GM23338 (cell line): ENCODE measurements around the gene EMC9. TPM values are rescaled to one million over a fixed set of nuclear protein-coding genes. Genes with fewer than 3 reads are reported as not detected.

Experiments used
- ATAC-seq: fragments of 200-7000 bp; cut with Tn5 transposase; 3 replicates; pipeline ENCODE4 v1.9.1; 2020
- DNase-seq: peaks from one replicate; pipeline ENCODE4 v3.0.0-alpha.2; 2015; ENCODE audit warnings: low spot score
- H2AFZ ChIP-seq: fragments of 200-600 bp; sonication (generic); 2 replicates; pipeline ENCODE4 v1.8.0; 2016; ENCODE audit warnings: antibody characterized with exemption, mild to moderate bottlenecking, moderate library complexity
- H3F3A ChIP-seq: fragments of 200-600 bp; sonication (generic); replicated peaks from 2 replicates; pipeline ENCODE4 v1.8.0; 2017; ENCODE audit warnings: antibody characterized with exemption, mixed run types, low read depth
- H3K27ac ChIP-seq: fragments of 200-600 bp; sonication (generic); 2 replicates; pipeline ENCODE4 v1.6.1; 2016; ENCODE audit warnings: low read depth
- H3K27me3 ChIP-seq: fragments of 200-600 bp; sonication (generic); 2 replicates; pipeline ENCODE4 v1.8.0; 2016; ENCODE audit warnings: mild to moderate bottlenecking, mixed run types, moderate library complexity; ENCODE audit not compliant: insufficient read depth
- H3K36me3 ChIP-seq: fragments of 200-600 bp; sonication (generic); 2 replicates; pipeline ENCODE4 v1.8.0; 2016; ENCODE audit warnings: mild to moderate bottlenecking; ENCODE audit not compliant: insufficient read depth
- H3K4me1 ChIP-seq: fragments of 200-600 bp; sonication (generic); 2 replicates; pipeline ENCODE4 v1.8.0; 2016; ENCODE audit warnings: mild to moderate bottlenecking, moderate library complexity; ENCODE audit not compliant: insufficient read depth
- H3K4me2 ChIP-seq: fragments of 200-600 bp; sonication (generic); 2 replicates; pipeline ENCODE4 v1.7.1; 2017; ENCODE audit warnings: mixed run types
- H3K4me3 ChIP-seq: fragments of 200-600 bp; sonication (generic); 2 replicates; pipeline ENCODE4 v1.6.1; 2016; ENCODE audit warnings: mixed run types
- H3K79me2 ChIP-seq: fragments of 200-600 bp; sonication (generic); replicated peaks from 2 replicates; pipeline ENCODE4 v1.8.0; 2017; ENCODE audit warnings: mild to moderate bottlenecking; ENCODE audit not compliant: insufficient read depth
- H3K9me2 ChIP-seq: fragments of 200-600 bp; sonication (generic); 2 replicates; pipeline ENCODE4 v1.8.0; 2017; ENCODE audit not compliant: insufficient read depth
- H4K20me1 ChIP-seq: fragments of 200-600 bp; sonication (generic); replicated peaks from 2 replicates; pipeline ENCODE4 v1.8.0; 2017; ENCODE audit warnings: mild to moderate bottlenecking; ENCODE audit not compliant: insufficient read depth
- H3K27ac Mint-ChIP-seq: 2 replicates; pipeline ENCODE4 v1.8.0; 2020; ENCODE audit warnings: inconsistent platforms, mild to moderate bottlenecking, moderate library complexity, mixed read lengths
- H3K27me3 Mint-ChIP-seq: 3 replicates; pipeline ENCODE4 v1.8.0; 2022; ENCODE audit warnings: low read depth, mild to moderate bottlenecking, moderate library complexity, mixed read lengths, inconsistent platforms; ENCODE audit not compliant: insufficient read depth, poor library complexity
- H3K36me3 Mint-ChIP-seq: 3 replicates; pipeline ENCODE4 v1.8.0; 2021; ENCODE audit warnings: low read depth, mild to moderate bottlenecking, inconsistent platforms, moderate library complexity, mixed read lengths
- H3K4me1 Mint-ChIP-seq: 3 replicates; pipeline ENCODE4 v1.8.0; 2020; ENCODE audit warnings: mild to moderate bottlenecking, inconsistent platforms, mixed read lengths
- H3K4me3 Mint-ChIP-seq: 3 replicates; pipeline ENCODE4 v1.8.0; 2021; ENCODE audit warnings: moderate library complexity, mild to moderate bottlenecking, inconsistent platforms, mixed read lengths
- H3K9me3 Mint-ChIP-seq: 3 replicates; pipeline ENCODE4 v1.8.0; 2020; ENCODE audit warnings: moderate library complexity, mild to moderate bottlenecking, inconsistent platforms, mixed read lengths
- CREB1 ChIP-seq: fragments of 250-450 bp; sonication (Bioruptor Pico); IDR thresholded peaks from 2 replicates; pipeline ENCODE4 v1.5.0; 2020; ENCODE audit warnings: low read depth, mild to moderate bottlenecking, moderate library complexity
- NANOG ChIP-seq: IDR thresholded peaks from 2 replicates; pipeline ENCODE4 v1.6.1; 2016; ENCODE audit warnings: antibody characterized with exemption, borderline replicate concordance
- POLR2AphosphoS5 ChIP-seq: IDR thresholded peaks from 2 replicates; pipeline ENCODE4 v1.6.1; 2016; ENCODE audit warnings: antibody characterized with exemption, low read depth
- STAT1 ChIP-seq: IDR thresholded peaks from one replicate; pipeline ENCODE4 v1.6.1; 2016; ENCODE audit warnings: antibody characterized with exemption; ENCODE audit not compliant: unreplicated experiment
- ZNF114 ChIP-seq: fragments of 250-450 bp; sonication (Bioruptor Pico); IDR thresholded peaks from 2 replicates; pipeline ENCODE4 v1.5.0; 2020; ENCODE audit warnings: mild to moderate bottlenecking, moderate library complexity
- polyA plus RNA-seq: library from polyadenylated mRNA; unstranded; fragments of >200 nt; fragmentation: Nextera tagmentation; extraction: Ambion mirVana; gene quantifications from 2 replicates; pipeline ENCODE4 v1.2.1, GENCODE V29; 2016
- total RNA-seq: library from RNA; depleted of rRNA; stranded (reverse); fragments of >200 nt; shearing (Covaris generic); gene quantifications from 2 replicates; pipeline ENCODE4 v1.2.3, GENCODE V29; 2014
- TF ChIP-seq, protein P1 (sequence below): IDR thresholded peaks from 2 replicates; pipeline ENCODE4 v1.6.1; 2016; ENCODE audit warnings: antibody characterized with exemption

EMC9 gene
- total and polyA plus RNA-seq, 2 experiments from 2014 or later, result 30.0 to 64.2 TPM

DNA sequence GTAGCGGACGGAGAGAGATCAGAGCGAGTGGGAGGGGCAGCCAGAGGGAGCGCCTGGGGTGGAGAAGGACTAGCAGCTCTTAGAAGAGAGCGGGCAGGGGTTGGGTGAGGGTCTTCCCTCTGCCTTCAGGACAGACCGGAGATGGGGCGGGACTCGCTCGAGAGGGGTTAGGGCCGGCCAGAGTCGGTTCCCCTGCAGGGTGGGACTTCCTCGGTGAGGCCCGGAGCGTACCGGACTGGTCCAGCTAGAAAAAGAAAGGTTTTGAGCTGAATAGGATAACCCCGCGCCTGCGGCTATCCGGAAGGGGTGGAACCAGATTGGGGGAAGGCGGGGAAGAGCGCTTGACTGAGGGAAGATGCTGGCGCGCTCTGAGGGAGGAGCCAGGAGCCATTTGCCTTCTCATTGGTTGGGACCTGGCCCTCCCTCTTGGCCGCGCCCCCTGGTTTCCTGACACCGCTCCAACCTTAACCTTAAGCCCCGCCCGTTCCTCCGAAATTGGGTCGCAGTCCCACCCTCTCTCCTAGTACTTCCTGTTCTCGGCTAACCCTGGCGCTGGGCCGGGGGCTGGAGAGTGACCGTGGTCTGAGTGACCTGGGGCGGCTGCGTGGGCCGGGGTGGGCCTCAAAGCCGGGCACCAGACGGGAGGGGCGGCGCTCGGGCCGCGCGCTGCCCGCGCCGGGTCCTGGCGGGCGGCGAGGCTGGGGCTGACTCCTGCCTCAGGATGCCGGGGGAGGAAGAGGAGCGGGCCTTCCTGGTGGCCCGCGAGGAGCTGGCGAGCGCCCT, 5.8 kb upstream of the EMC9 start, which contains the start of gene RNF31:
Gene RNF31, plus strand, starts transcription at position 521 of the 783 bp plus-strand sequence. Its CDS starts 201 bp downstream, at position 722.
- no peaks in the 10 kb centered on the region for H3K9me2 ChIP-seq
- H3K4me3 Mint-ChIP-seq, result peak within 1 kb of the TSS; percentile 99
- ATAC-seq, result peak; percentile 90
- peaks cover 21% of the 10 kb centered on the region for H3K4me1 Mint-ChIP-seq
- H3K27ac ChIP-seq, result peak within 1 kb of the TSS; percentile 51; the same call in 1 of the 2 replicates
- H3K4me1 ChIP-seq, result peaks cover 15% of the 10 kb centered on the region
- TF ChIP-seq, protein P1, sequence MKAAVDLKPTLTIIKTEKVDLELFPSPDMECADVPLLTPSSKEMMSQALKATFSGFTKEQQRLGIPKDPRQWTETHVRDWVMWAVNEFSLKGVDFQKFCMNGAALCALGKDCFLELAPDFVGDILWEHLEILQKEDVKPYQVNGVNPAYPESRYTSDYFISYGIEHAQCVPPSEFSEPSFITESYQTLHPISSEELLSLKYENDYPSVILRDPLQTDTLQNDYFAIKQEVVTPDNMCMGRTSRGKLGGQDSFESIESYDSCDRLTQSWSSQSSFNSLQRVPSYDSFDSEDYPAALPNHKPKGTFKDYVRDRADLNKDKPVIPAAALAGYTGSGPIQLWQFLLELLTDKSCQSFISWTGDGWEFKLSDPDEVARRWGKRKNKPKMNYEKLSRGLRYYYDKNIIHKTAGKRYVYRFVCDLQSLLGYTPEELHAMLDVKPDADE, result peak; percentile 53; the same call in 1 of the 2 replicates
- TF ChIP-seq POLR2AphosphoS5 (peak; percentile 60), ZNF114 (CRISPR knock-in tag) (no peak)
- H3K27me3 Mint-ChIP-seq, result peaks cover 11% of the 10 kb centered on the region
- peaks cover 11% of the 10 kb centered on the region for H3F3A ChIP-seq
- peak within 1 kb of the TSS; percentile 97 for H2AFZ ChIP-seq
- peak within 1 kb of the TSS; percentile 99 for H3K4me2 ChIP-seq
- H3K9me3 Mint-ChIP-seq, result no peaks in the 10 kb centered on the region; the same call in 2 of the 3 replicates
- peak within 1 kb of the TSS; percentile 97 for H3K27ac Mint-ChIP-seq
- peak; percentile 100 for DNase-seq
- H3K27me3 ChIP-seq, result no peaks in the 10 kb centered on the region
- H3K36me3 ChIP-seq, result peaks cover 26% of the 10 kb centered on the region
- H3K36me3 Mint-ChIP-seq, result peaks cover 66% of the 10 kb centered on the region
- peaks cover 7% of the 10 kb centered on the region; the same call in 1 of the 2 replicates for H4K20me1 ChIP-seq
- H3K4me3 ChIP-seq, result peak within 1 kb of the TSS; percentile 70
- H3K79me2 ChIP-seq, result peaks cover 38% of the 10 kb centered on the region

DNA sequence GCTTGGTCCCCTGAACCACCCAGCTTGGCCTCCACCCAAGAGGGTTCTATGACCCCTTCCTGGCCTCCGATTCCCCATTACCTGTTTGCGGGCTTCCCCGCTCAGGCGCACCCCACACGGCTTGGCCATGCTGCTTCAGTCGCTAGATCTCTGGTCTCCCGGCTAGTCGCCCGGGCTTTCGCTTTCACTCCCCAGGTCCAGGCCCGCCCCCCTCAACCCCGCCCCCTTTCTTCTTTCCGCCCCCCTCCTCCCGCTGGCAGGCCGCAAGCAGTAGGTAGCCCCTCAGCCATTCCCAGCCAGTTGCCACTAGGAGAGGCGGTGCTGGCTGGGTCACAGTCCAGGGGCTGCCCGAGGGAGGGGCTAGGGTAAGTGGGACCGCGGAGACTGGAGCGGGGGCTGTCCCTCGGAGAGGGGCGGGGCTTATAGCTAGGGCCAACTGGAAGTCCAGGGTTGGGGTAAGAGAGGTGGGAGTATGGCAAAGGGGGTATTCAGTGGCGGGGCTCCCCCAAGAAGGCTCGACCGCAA, 5.1 kb upstream of the EMC9 start, which contains the start of gene PSME2:
Gene PSME2, minus strand, starts transcription at position 158 of the 525 bp plus-strand sequence. Its CDS starts 29 bp downstream, at position 129.
- H4K20me1 ChIP-seq, result peaks cover 7% of the 10 kb centered on the region; the same call in 1 of the 2 replicates
- no peaks in the 10 kb centered on the region for H3K9me2 ChIP-seq
- peaks cover 12% of the 10 kb centered on the region for H3K27me3 Mint-ChIP-seq
- ATAC-seq (peak; percentile 80), DNase-seq (peak; percentile 99)
- TF ChIP-seq ZNF114 (CRISPR knock-in tag), result no peak
- TF ChIP-seq POLR2AphosphoS5, result peak; percentile 50; the same call in 1 of the 2 replicates
- H3K9me3 Mint-ChIP-seq, result no peaks in the 10 kb centered on the region; the same call in 2 of the 3 replicates
- H2AFZ ChIP-seq, result peak within 1 kb of the TSS; percentile 97
- H3K4me2 ChIP-seq, result peak within 1 kb of the TSS; percentile 99
- peak within 1 kb of the TSS; percentile 51; the same call in 1 of the 2 replicates for H3K27ac ChIP-seq
- H3K4me3 ChIP-seq, result peak within 1 kb of the TSS; percentile 70
- peaks cover 38% of the 10 kb centered on the region for H3K79me2 ChIP-seq
- H3K36me3 Mint-ChIP-seq, result peaks cover 59% of the 10 kb centered on the region
- peak within 1 kb of the TSS; percentile 97 for H3K27ac Mint-ChIP-seq
- H3K4me1 Mint-ChIP-seq, result peaks cover 23% of the 10 kb centered on the region
- H3K27me3 ChIP-seq, result no peaks in the 10 kb centered on the region
- H3K4me3 Mint-ChIP-seq, result peak within 1 kb of the TSS; percentile 99
- peaks cover 14% of the 10 kb centered on the region for H3F3A ChIP-seq
- peaks cover 25% of the 10 kb centered on the region for H3K36me3 ChIP-seq
- peaks cover 18% of the 10 kb centered on the region for H3K4me1 ChIP-seq

DNA sequence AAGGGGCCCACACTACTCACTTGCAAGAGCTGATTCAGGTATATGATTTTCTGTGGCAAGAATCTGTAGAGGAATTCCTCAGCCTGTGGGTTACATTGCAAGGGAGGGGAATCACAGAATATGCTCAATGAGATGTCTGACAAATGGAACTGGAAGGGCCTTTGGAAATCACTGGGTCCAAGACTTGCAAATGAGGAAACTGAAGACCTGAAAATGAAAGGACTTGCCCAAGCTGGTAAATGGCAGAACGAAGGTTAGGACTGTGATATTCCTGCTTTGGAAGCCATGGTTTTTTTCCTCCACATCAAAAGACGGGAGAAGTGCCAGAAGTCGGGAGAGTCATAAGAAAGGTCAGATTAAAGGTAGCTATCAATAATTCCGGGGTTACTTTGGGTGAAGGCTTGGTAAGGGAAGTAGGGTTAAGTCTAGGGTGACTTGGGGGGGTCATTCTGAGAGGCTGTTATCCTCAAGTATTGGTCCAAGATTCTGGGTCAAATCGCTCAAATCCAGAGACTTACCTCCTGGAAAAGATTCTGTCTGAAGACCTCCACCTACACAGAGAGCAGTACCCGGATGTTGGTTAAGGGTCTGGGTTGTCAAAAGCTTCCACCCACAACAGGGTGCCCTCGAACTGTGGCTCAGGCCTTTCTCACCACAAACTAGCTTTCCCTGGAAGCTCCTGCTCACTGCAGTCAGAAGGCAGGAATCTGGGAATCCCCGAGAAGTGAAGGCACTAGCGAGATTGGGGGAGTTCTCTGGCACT, 4.5 kb upstream of the EMC9 start:
- Mint-ChIP-seq H3K27me3 (peaks cover 17% of the 10 kb centered on the region), H3K4me1 (peaks cover 23% of the 10 kb centered on the region), H3K4me3 (peak overlapping the region; percentile 99), H3K36me3 (peaks cover 53% of the 10 kb centered on the region), H3K27ac (peak overlapping the region; percentile 81), H3K9me3 (no peaks in the 10 kb centered on the region)
- Histone ChIP-seq H3K4me1 (peaks cover 18% of the 10 kb centered on the region), H3K79me2 (peaks cover 38% of the 10 kb centered on the region), H3K9me2 (no peaks in the 10 kb centered on the region), H3K4me2 (peak overlapping the region; percentile 95), H3K36me3 (peaks cover 22% of the 10 kb centered on the region), H3K4me3 (peak overlapping the region; percentile 70), H4K20me1 (peaks cover 7% of the 10 kb centered on the region; the same call in 1 of the 2 replicates), H3K27me3 (no peaks in the 10 kb centered on the region), H3F3A (peaks cover 14% of the 10 kb centered on the region), H2AFZ (peak overlapping the region; percentile 97), H3K27ac (0 out of 2 replicates have a peak overlapping the region, but pooled peaks have one; percentile 39)
- DNase-seq (no peak), ATAC-seq (no peak)
- TF ChIP-seq, protein P1, result no peak
- TF ChIP-seq STAT1 (no peak), NANOG (no peak), CREB1 (CRISPR knock-in tag) (no peak)
